ENCODE measurements around the gene C1orf21.
A peak's percentile ranks its signal among the peaks of the same experiment; 100 is the strongest.
"Not testable (repeated sequence)": the region's sequence is repeated elsewhere in the genome, so short reads cannot be mapped to it uniquely, and the experiment has no call there.

The C1orf21 gene

DNA sequence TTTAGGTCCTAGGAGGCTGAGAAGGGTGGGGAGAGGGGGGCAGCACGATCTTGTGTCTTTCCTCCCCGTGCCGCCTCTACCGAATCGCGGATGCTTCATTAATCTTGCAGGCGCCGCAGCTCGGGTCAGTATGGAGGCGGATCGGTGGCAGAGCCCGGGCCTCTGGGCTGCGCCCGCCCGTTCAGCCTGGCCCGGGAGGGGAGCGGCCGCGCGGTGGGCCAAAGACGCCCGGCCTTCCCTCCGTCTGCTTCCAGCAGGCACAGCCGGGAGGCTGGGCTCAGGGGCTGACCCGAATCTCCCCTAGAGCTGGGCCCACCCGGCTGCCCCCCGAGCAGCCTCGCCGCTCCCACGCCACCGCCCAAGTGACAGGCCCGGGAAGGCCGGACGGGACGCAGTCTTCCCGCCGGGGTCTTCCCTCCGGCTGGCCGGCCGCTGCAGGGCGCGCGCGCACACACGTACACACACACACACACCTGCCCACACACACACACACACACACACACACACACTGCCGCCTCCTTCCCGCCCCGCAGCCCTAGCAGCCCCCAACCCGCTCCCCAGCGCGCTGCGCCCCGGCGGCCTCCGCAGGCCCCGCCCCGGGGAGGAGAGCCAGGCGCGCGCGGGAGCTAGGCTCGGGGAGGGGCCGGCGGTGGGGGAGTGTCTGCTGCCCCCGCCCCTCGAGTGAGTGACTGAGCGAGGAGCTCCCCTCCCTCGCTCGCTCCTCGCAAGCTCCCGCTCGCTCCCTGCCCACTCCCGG, at the start of gene C1orf21:
C1orf21 (plus strand) TSS at position 718 of the 757 bp plus-strand sequence. CDS start 90,481 bp downstream, outside the sequence.
- DNase-seq, result peak; percentile 93

DNA sequence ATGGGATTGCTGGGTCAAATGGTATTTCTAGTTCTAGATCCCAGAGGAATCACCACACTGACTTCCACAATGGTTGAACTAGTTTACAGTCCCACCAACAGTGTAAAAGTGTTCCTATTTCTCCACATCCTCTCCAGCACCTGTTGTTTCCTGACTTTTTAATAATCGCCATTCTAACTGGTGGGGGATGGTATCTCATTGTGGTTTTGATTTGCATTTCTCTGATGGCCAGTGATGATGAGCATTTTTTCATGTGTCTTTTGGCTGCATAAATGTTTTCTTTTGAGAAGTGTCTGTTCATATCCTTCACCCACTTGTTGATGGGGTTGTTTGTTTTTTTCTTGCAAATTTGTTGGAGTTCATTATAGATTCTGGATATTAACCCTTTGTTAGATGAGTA, 49.0 kb upstream of the C1orf21 start:
- DNase-seq, result not testable (repeated sequence)

DNA sequence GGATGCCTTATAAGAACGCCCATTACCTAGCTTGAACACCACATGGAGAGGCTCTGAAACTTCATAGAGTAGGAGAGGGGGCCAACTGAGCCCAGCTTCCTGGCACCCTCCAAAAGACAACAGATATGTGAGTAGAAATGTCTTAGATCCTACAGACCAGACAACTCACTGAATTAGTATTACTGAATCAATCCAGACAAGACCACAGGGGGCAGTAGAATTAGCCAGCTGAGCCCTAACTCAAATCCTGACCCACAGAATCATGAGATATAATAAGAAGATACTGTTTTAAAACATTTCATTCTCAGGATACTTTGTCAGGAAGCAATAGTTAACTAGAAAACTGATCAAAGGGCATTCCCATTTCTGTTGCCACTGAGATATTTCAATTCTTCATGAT, 45.8 kb upstream of the C1orf21 start:
- DNase-seq, result no peak

GRCh38 chr1:184350573-184350972, 36.3 kb upstream of the C1orf21 start:
- DNase-seq, result no peak

DNA sequence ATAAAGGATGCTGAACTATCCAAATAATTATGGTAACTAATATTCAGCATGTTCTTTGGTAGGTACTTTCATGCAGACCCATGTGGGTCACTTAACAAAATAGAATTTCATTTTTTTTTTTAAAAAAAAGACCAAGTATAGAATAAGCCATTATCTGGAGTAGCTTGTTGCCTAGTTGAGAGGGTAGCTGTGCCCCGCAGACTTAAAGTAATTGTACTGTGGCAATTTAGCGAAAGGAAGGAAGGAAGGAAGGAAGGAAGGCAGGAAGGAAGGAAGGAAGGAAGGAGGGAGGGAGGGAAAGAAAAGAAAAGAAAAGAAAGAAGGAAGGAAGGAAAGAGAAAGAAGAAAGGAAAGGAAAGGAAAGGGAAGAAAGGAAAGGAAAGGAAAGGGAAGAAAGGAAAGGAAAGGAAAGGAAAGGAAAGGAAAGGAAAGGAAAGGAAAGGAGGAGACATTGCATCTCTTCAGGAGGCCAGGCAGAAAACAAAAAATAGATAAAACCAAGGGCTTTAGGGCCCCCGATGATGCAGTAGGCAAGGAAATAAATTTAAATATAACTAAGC, 35.3 kb upstream of the C1orf21 start:
- DNase-seq, result no peak

GRCh38 chr1:184352776-184353175, 34.1 kb upstream of the C1orf21 start:
- no peak for DNase-seq

- no peak for DNase-seq
These were observed 32.1 kb upstream of the C1orf21 start for GRCh38 chr1:184354719-184355118.

- no peak for DNase-seq
These were observed 29.9 kb upstream of the C1orf21 start for GRCh38 chr1:184356891-184357290.

GRCh38 chr1:184358256-184358655, 28.6 kb upstream of the C1orf21 start:
- DNase-seq, result no peak

DNA sequence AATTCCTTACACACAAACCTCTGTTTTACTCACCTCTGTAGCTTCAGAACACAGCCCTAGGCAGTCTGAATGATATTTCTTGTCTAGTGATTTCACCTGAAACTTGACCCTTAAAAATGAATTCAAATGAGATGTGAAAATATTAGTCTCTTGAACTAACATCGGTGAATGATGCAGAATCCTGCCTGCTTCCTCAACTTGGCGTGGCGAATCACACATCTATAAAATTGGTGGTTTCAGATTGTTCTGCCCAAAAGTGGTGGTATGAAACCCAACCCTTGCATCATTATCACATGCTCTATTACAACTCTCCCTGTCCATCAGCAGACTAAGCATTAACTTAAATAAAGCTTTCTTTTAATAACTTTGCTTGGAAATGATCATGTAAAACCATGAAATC, 26.9 kb upstream of the C1orf21 start:
- DNase-seq, result no peak

DNA sequence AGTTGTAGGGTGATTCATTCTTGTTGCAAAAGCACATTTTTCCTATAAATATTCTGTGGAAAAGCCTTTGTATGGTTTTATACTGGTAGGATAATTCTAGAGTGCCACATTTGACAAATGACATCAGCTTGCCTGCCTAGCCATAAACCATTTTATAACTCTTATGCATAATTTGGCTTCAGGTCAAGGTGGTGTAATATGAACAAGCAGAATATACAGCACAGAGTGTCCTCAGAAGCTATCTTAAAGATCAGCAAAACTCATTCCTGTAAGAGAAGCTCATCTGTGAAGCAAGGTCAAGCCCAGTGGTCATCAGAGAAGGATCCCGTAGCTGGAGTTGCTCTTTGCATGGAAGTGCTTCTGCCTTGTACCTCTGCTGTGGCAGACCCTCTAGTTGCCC, 24.0 kb upstream of the C1orf21 start:
- no peak for DNase-seq

- DNase-seq, result no peak
These were observed 21.1 kb upstream of the C1orf21 start for GRCh38 chr1:184365699-184366098.

DNA sequence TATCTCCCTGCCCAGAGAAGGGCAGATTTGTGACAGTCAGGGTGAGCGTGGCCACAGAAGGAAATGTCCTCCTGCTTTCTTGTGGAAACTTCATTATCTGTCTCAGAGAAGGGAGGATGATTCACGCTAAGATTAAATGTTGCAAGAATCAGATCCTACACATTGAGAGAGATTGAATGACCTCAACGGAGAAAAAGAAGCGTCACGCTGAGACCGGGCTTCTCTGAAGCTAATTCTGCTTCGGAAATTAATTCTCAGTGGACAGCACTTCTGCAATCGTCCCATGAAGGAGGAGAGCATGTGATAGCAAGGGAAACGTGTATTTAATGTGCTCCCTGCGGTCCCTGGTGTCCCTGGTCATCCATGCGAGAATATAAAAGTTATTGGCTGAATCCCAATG, 19.8 kb upstream of the C1orf21 start:
- DNase-seq, result no peak

GRCh38 chr1:184367427-184368038, 19.3 kb upstream of the C1orf21 start:
- DNase-seq, result no peak

- no peak for DNase-seq
These were observed 18.5 kb upstream of the C1orf21 start for GRCh38 chr1:184368354-184368753.

GRCh38 chr1:184370850-184371249, 16.0 kb upstream of the C1orf21 start:
- no peak for DNase-seq

GRCh38 chr1:184373155-184373554, 13.7 kb upstream of the C1orf21 start:
- DNase-seq, result no peak

DNA sequence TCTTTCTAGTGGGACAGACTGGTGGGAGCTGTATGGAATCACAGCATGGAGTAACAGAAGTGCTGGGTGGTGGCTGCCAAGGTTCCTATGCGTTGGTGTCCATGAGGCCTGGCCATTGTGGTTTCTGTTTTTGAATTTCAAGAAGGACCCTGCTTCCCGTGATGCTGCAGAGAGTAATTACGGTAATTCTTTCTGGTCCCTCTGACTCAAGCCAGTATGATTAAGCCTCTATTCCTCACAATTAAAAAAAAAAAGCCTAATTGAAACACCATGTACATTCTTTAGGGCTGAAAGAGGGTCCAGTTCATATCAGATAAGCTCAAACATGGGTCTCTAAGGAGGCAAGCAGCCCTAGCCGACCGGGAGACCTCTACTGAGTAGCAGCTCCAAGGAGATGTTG, 10.5 kb upstream of the C1orf21 start:
- no peak for DNase-seq

DNA sequence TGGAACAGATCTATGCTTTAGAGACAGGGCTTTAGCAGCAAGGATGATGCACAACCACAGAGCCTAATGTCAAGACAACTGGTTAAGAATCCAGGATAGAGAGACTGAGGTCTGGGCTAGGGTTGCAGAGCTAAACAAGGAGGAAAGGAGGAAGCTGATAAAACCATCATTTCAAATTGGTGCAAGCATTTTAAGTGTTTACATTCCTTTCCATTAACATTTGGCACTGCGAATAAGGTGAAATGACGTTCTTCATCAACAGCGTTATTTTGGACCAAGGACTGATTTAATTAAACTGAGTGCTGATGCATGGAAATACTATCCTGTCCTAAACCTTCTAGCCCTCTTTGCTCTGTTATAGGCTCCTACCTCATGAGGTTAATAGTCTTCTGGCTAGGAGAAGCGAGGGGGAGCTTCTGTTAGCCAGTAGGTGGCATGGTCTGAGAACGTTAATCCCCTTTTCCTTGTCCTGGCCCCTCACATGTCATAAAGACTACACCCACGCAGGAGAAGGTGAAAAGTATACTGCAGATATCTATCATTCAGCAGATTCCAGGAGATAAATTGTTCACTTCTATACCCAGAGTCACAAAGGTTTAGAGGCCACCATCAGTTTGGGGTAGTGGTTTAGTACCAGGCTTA, 7.6 kb upstream of the C1orf21 start:
- peak; percentile 39 for DNase-seq

DNA sequence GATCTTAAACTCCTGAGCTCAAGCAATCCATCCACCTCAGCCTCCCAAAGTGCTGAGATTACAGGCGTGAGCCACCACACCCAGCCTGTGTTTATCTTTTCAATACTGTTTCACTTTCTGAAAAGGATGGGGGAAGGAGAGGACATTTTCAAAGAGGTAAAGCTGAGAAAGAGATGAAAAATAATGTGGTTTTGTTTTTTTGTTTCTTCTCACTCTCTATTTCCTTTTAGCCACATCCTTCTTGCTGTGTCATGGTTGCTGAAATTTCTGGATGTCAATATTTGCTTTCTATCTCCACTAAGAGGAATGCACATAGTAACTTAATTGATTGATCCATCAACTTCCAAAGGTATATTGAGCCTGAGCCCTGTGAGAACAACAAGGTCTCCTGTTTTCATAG, 6.4 kb upstream of the C1orf21 start:
- DNase-seq, result no peak

DNA sequence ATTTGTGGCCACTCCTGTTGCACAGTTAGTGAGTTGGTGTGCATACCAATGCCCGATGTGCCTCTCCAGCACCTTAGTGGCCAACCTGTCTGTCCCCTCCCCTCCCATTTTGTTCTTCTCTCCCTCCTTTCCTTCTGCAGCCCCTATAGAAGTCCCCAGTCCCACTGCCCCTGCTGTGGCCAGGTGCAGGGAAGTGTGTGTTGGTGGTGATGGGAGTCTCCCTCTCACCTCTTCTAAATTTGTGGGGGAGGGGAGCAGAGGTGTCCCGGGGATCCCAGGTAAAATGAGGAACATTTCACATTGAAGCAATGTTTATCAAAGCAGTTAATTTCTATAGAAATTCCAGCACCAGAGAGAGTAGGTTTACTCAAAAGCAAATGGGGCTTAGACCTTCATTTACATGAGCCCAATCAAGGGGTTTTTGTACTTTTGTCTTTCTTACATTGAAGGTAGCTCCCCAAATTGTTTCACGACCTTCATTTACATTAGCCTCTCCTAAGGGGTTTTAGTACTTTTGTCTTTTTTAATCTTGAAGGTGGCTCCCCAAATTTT, 3.0 kb upstream of the C1orf21 start:
- DNase-seq, result no peak

DNA sequence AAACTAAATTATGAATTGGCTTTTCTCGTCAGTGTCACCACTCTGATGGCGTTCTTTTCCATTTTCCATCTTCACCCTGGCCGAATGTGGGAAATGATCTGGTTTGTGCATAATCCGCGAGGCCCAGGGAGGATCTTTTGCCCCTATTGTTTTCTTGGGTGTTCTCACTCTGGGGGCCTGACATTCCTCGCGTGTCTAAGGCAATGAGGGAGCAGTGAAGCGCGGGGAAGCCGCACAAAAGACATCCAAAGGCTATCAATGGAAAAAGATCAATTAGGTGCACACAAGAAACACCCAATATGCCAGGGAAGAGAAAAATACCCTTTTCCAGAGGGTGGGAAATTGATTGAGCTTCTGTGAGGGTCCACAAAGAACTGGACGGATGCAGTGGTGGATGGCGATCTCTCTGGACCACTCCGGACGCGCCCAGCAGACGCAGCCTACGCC, 941 bp upstream of the C1orf21 start:
- DNase-seq, result no peak

GRCh38 chr1:184387069-184387475, 243 bp downstream of the C1orf21 start:
- DNase-seq, result no peak

Data from NCI-H1092 treated with DMSO at 0.1 percent for 48 hours (cell line).